Neural progenitor cell (in vitro differentiated cells): ENCODE data around the gene SLC3A2. TPM values are rescaled to one million over a fixed set of nuclear protein-coding genes. Genes with fewer than 3 reads are reported as not detected.

Experiments
- DNase-seq: peaks from one replicate; pipeline ENCODE4 v3.0.0-alpha.2; 2016; ENCODE audit warnings: low spot score
- H2AFZ ChIP-seq: fragments of 200-600 bp; sonication (generic); replicated peaks from 2 replicates; pipeline ENCODE4 v1.6.1; 2016; ENCODE audit warnings: antibody characterized with exemption
- H3F3A ChIP-seq: fragments of 200-600 bp; sonication (generic); 2 replicates; pipeline ENCODE4 v1.6.1; 2016; ENCODE audit warnings: antibody characterized with exemption, low read depth
- H3K27ac ChIP-seq: fragments of 200-600 bp; sonication (generic); 2 replicates; pipeline ENCODE4 v1.5.1; 2016; ENCODE audit warnings: mild to moderate bottlenecking
- H3K27me3 ChIP-seq: fragments of 200-600 bp; sonication (generic); 2 replicates; pipeline ENCODE4 v1.6.1; 2016; ENCODE audit warnings: mild to moderate bottlenecking, moderate library complexity
- H3K36me3 ChIP-seq: fragments of 200-600 bp; sonication (generic); 2 replicates; pipeline ENCODE4 v1.5.1; 2016
- H3K4me1 ChIP-seq: fragments of 200-600 bp; sonication (generic); 2 replicates; pipeline ENCODE4 v1.6.1; 2016; ENCODE audit warnings: mixed run types
- H3K4me2 ChIP-seq: fragments of 200-600 bp; sonication (generic); 2 replicates; pipeline ENCODE4 v1.6.1; 2016
- H3K4me3 ChIP-seq: fragments of 200-600 bp; sonication (generic); 2 replicates; pipeline ENCODE4 v1.5.1; 2016
- H3K79me2 ChIP-seq: fragments of 200-600 bp; sonication (generic); 2 replicates; pipeline ENCODE4 v1.6.1; 2016; ENCODE audit warnings: low read depth
- H3K9ac ChIP-seq: fragments of 200-600 bp; sonication (generic); 2 replicates; pipeline ENCODE4 v1.6.1; 2016
- H3K9me3 ChIP-seq: fragments of 200-600 bp; sonication (generic); 2 replicates; pipeline ENCODE4 v1.5.1; 2016; ENCODE audit warnings: low read depth
- H4K20me1 ChIP-seq: fragments of 200-600 bp; sonication (generic); 2 replicates; pipeline ENCODE4 v1.6.1; 2016; ENCODE audit warnings: low read depth
- H3K27ac Mint-ChIP-seq: 3 replicates; pipeline ENCODE4 v1.8.0; 2021; ENCODE audit warnings: mixed read lengths
- H3K27me3 Mint-ChIP-seq: 2 replicates; pipeline ENCODE4 v1.8.0; 2022; ENCODE audit warnings: low read depth, mild to moderate bottlenecking, inconsistent platforms, moderate library complexity, mixed read lengths; ENCODE audit not compliant: insufficient read depth
- H3K36me3 Mint-ChIP-seq: 3 replicates; pipeline ENCODE4 v1.8.0; 2021; ENCODE audit warnings: mixed read lengths
- H3K4me1 Mint-ChIP-seq: 3 replicates; pipeline ENCODE4 v1.8.0; 2021; ENCODE audit warnings: mixed read lengths
- H3K4me3 Mint-ChIP-seq: 3 replicates; pipeline ENCODE4 v1.8.0; 2021; ENCODE audit warnings: mild to moderate bottlenecking, moderate library complexity, mixed read lengths
- H3K9me3 Mint-ChIP-seq: 3 replicates; pipeline ENCODE4 v1.8.0; 2020; ENCODE audit warnings: mixed read lengths
- EZH2 ChIP-seq: fragments of 200-600 bp; sonication (generic); IDR thresholded peaks from 2 replicates; pipeline ENCODE4 v1.6.1; 2017; ENCODE audit warnings: antibody characterized with exemption, mild to moderate bottlenecking, moderate library complexity
- EZH2phosphoT487 ChIP-seq: fragments of 200-600 bp; sonication (generic); IDR thresholded peaks from 2 replicates; pipeline ENCODE4 v1.6.1; 2017; ENCODE audit warnings: antibody characterized with exemption
- total RNA-seq: library from RNA; depleted of rRNA; stranded (reverse); fragments of >200 nt; gene quantifications from 2 replicates; pipeline ENCODE4 v1.2.3, GENCODE V29; 2015; ENCODE audit warnings: low replicate concordance
- TF ChIP-seq, protein P1 (sequence below): fragments of 200-600 bp; sonication (generic); IDR thresholded peaks from 2 replicates; pipeline ENCODE4 v1.5.1; 2017; ENCODE audit warnings: antibody characterized with exemption, mild to moderate bottlenecking

SLC3A2 gene
- total RNA-seq, 1 donor from 2014 or later: 99.8 TPM

DNA sequence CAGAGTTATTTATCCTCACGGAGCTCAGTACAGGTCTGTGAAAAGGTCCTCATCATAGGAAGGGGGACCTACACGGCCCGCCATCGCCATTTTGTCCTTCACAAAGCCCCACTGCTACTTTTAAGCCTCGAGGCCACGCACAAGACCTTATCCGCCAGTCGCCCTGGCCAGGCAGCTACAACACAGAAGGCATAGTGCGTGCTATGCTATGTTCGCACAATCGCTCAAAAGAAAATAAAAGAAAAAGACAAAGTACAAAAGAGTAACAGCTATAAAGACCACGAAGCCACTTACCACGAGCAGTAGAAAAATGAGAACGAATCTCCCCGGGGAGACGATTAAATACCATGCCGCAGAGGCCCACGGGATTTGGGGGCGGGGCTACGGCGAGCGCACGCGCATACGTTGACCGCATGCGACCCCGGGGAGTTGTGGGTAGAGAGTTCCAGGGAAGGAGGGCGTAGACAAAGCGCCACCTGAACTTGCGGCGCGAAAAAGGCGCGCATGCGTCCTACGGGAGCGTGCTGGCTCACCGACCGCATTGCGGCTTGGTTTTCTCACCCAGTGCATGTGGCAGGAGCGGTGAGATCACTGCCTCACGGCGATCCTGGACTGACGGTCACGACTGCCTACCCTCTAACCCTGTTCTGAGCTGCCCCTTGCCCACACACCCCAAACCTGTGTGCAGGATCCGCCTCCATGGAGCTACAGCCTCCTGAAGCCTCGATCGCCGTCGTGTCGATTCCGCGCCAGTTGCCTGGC, 24.9 kb upstream of the SLC3A2 start:
- H3K27me3 ChIP-seq: no peaks in the 10 kb centered on the region
- peaks cover 61% of the 10 kb centered on the region for H4K20me1 ChIP-seq
- peaks cover 72% of the 10 kb centered on the region for H3F3A ChIP-seq
- peak overlapping the region; percentile 99 for H3K4me3 Mint-ChIP-seq
- no peaks in the 10 kb centered on the region for H3K9me3 Mint-ChIP-seq
- H3K4me1 Mint-ChIP-seq: peaks cover 63% of the 10 kb centered on the region
- H3K79me2 ChIP-seq: peaks cover 89% of the 10 kb centered on the region
- H3K27me3 Mint-ChIP-seq: peaks cover 9% of the 10 kb centered on the region
- peak overlapping the region; percentile 91 for H3K4me2 ChIP-seq
- H3K9me3 ChIP-seq: no peaks in the 10 kb centered on the region
- TF ChIP-seq, protein P1, sequence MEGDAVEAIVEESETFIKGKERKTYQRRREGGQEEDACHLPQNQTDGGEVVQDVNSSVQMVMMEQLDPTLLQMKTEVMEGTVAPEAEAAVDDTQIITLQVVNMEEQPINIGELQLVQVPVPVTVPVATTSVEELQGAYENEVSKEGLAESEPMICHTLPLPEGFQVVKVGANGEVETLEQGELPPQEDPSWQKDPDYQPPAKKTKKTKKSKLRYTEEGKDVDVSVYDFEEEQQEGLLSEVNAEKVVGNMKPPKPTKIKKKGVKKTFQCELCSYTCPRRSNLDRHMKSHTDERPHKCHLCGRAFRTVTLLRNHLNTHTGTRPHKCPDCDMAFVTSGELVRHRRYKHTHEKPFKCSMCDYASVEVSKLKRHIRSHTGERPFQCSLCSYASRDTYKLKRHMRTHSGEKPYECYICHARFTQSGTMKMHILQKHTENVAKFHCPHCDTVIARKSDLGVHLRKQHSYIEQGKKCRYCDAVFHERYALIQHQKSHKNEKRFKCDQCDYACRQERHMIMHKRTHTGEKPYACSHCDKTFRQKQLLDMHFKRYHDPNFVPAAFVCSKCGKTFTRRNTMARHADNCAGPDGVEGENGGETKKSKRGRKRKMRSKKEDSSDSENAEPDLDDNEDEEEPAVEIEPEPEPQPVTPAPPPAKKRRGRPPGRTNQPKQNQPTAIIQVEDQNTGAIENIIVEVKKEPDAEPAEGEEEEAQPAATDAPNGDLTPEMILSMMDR: no peak
- no peak for TF ChIP-seq EZH2phosphoT487
- no peak for TF ChIP-seq EZH2
- peak overlapping the region; percentile 40 for H2AFZ ChIP-seq
- peak overlapping the region; percentile 87 for H3K4me3 ChIP-seq
- peak overlapping the region; percentile 95 for H3K9ac ChIP-seq
- H3K27ac Mint-ChIP-seq: peak overlapping the region; percentile 98
- H3K4me1 ChIP-seq: peaks cover 26% of the 10 kb centered on the region
- DNase-seq: peak; percentile 99
- H3K36me3 ChIP-seq: peaks cover 33% of the 10 kb centered on the region
- peaks cover 43% of the 10 kb centered on the region for H3K36me3 Mint-ChIP-seq
- H3K27ac ChIP-seq: peak overlapping the region; percentile 75

GRCh38 chr11:62856333-62856895, 24.3 kb upstream of the SLC3A2 start:
- Histone ChIP-seq H3K27ac (peak overlapping the region; percentile 75), H3K4me1 (peaks cover 26% of the 10 kb centered on the region), H3F3A (peaks cover 72% of the 10 kb centered on the region), H3K9me3 (no peaks in the 10 kb centered on the region), H3K27me3 (no peaks in the 10 kb centered on the region), H3K9ac (peak overlapping the region; percentile 76), H3K4me3 (peak overlapping the region; percentile 87), H3K79me2 (peaks cover 96% of the 10 kb centered on the region), H4K20me1 (peaks cover 60% of the 10 kb centered on the region), H2AFZ (peak overlapping the region; percentile 40), H3K4me2 (peak overlapping the region; percentile 91), H3K36me3 (peaks cover 33% of the 10 kb centered on the region)
- peak overlapping the region; percentile 98 for H3K27ac Mint-ChIP-seq
- H3K4me1 Mint-ChIP-seq: peaks cover 67% of the 10 kb centered on the region
- H3K36me3 Mint-ChIP-seq: peaks cover 43% of the 10 kb centered on the region
- no peaks in the 10 kb centered on the region for H3K9me3 Mint-ChIP-seq
- TF ChIP-seq EZH2phosphoT487 (no peak), EZH2 (peak; percentile 22)
- peak overlapping the region; percentile 99 for H3K4me3 Mint-ChIP-seq
- H3K27me3 Mint-ChIP-seq: peaks cover 9% of the 10 kb centered on the region
- DNase-seq: no peak

DNA sequence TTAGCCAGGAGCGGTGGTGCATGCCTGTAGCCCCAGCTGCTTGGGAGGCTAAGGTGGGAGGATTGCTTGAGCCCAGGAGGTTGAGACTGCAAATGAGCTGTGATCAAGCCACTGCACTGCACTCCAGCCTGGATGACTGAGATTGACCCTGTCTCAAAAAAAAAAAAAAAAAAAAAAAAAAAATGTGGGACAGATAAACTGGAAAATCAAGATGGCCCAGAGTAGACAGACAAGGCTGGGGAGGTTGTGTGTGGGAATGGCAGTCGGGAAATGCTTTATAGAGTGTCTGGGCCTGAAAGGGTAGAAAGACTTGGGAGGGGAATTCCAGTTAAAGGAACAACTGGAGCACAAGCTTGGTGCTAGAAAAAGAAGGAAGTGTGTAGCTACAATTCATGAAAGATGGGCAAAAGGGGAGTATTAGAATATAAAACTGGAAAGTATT, 23.1 kb upstream of the SLC3A2 start:
- peak overlapping the region; percentile 91 for H3K4me2 ChIP-seq
- H4K20me1 ChIP-seq: peaks cover 59% of the 10 kb centered on the region
- TF ChIP-seq, protein P1: no peak
- TF ChIP-seq EZH2phosphoT487 (no peak), EZH2 (no peak)
- no peak overlapping the region for H2AFZ ChIP-seq
- H3K27ac ChIP-seq: no peak overlapping the region
- Mint-ChIP-seq H3K27me3 (peaks cover 6% of the 10 kb centered on the region), H3K9me3 (no peaks in the 10 kb centered on the region), H3K4me1 (peaks cover 67% of the 10 kb centered on the region), H3K4me3 (peak overlapping the region; percentile 99), H3K27ac (peak overlapping the region; percentile 64), H3K36me3 (peaks cover 38% of the 10 kb centered on the region)
- H3K4me1 ChIP-seq: peaks cover 30% of the 10 kb centered on the region
- no peak for DNase-seq
- H3K9me3 ChIP-seq: no peaks in the 10 kb centered on the region
- H3K9ac ChIP-seq: no peak overlapping the region
- peaks cover 25% of the 10 kb centered on the region for H3K36me3 ChIP-seq
- H3F3A ChIP-seq: peaks cover 71% of the 10 kb centered on the region
- H3K79me2 ChIP-seq: peaks cover 100% of the 10 kb centered on the region
- no peaks in the 10 kb centered on the region for H3K27me3 ChIP-seq
- H3K4me3 ChIP-seq: peak overlapping the region; percentile 87
